ENCODE results near the gene GLRX5.

- TF ChIP-seq ZNF274 (IDR thresholded peaks at IDR 0.05; ENCODE audit: low read depth, low read length): no peak
- no peak for TF ChIP-seq YY1 (IDR thresholded peaks at IDR 0.05; ENCODE audit: insufficient read depth, insufficient read length)
- TF ChIP-seq SUZ12 (IDR thresholded peaks at IDR 0.05; ENCODE audit: extremely low read depth, insufficient read depth, insufficient read length): no peak
These were observed 16.6 kb downstream of the GLRX5 start for GRCh38 chr14:95551435-95551834.
